Measurements from ENCODE around the gene SLC36A3. TPM values are rescaled to one million over a fixed set of nuclear protein-coding genes. Genes with fewer than 3 reads are reported as not detected.

The SLC36A3 gene
- total RNA-seq, 2 experiments from 2014 or later = not detected

GRCh38 chr5:151281001-151281639 lies 22.4 kb downstream of the SLC36A3 start:
- no peaks in the 10 kb centered on the region for H3K9me3 Mint-ChIP-seq (ENCODE audit: low read depth)
- ATAC-seq = no peak
- intact Hi-C loops (cut with DNase I, micrococcal nuclease) = loop anchor here in 1 of 2 experiments (5.0 kb wide), 1 partner anchor 36 kb away; no protein-coding TSS in a partner anchor
- peaks cover 2% of the 10 kb centered on the region for H3K27me3 Mint-ChIP-seq
- ChIA-PET CTCF (interaction anchor here (1.1 to 1.3 kb wide), 2 partner anchors 35 to 116 kb away, joined by 3 read pairs; no protein-coding TSS in a partner anchor), POLR2A (no interaction called here)
- no peaks in the 10 kb centered on the region for H3K4me1 Mint-ChIP-seq
- H3K4me3 Mint-ChIP-seq = no peak overlapping the region
- no peak for DNase-seq
- no peaks in the 10 kb centered on the region for H3K36me3 Mint-ChIP-seq (ENCODE audit: low read depth)
- no peak overlapping the region for H3K27ac Mint-ChIP-seq

GRCh38 chr5:151280443-151280842 lies 23.1 kb downstream of the SLC36A3 start:
- no peak overlapping the region for H3K27ac Mint-ChIP-seq
- CTCF ChIA-PET = interaction anchor here (1.1 to 1.3 kb wide), 2 partner anchors 36 to 115 kb away, joined by 3 read pairs; no protein-coding TSS in a partner anchor

GRCh38 chr5:151278845-151279244 lies 24.7 kb downstream of the SLC36A3 start:
- Mint-ChIP-seq H3K27me3 (peaks cover 2% of the 10 kb centered on the region), H3K4me1 (no peaks in the 10 kb centered on the region)
- CTCF ChIA-PET = no interaction called here

More at GRCh38 chr5:151280443-151280842, 23.1 kb downstream of the SLC36A3 start:
- no peak for DNase-seq
- Mint-ChIP-seq H3K27me3 (peaks cover 2% of the 10 kb centered on the region), H3K4me1 (no peaks in the 10 kb centered on the region), H3K4me3 (no peak overlapping the region), H3K36me3 (ENCODE audit: low read depth) (no peaks in the 10 kb centered on the region), H3K9me3 (ENCODE audit: low read depth) (no peaks in the 10 kb centered on the region)
- ATAC-seq = no peak
- intact Hi-C loops (cut with DNase I, micrococcal nuclease) = loop anchor here in 1 of 2 experiments (5.0 kb wide), 1 partner anchor 37 kb away; no protein-coding TSS in a partner anchor
- POLR2A ChIA-PET = no interaction called here

GRCh38 chr5:151275803-151276202 lies 27.8 kb downstream of the SLC36A3 start:
- H3K4me3 Mint-ChIP-seq = no peak overlapping the region

More at GRCh38 chr5:151278845-151279244, 24.7 kb downstream of the SLC36A3 start:
- DNase-seq (no peak), ATAC-seq (no peak)
- Mint-ChIP-seq H3K27ac (no peak overlapping the region), H3K36me3 (ENCODE audit: low read depth) (no peaks in the 10 kb centered on the region), H3K4me3 (no peak overlapping the region), H3K9me3 (ENCODE audit: low read depth) (no peaks in the 10 kb centered on the region)
- intact Hi-C loops (cut with DNase I, micrococcal nuclease) = no loop called here
- POLR2A ChIA-PET = no interaction called here

GRCh38 chr5:151274666-151275065 lies 28.9 kb downstream of the SLC36A3 start:
- H3K27me3 Mint-ChIP-seq = no peaks in the 10 kb centered on the region
- no peaks in the 10 kb centered on the region for H3K9me3 Mint-ChIP-seq (ENCODE audit: low read depth)
- no peak overlapping the region for H3K4me3 Mint-ChIP-seq
- no peak for DNase-seq
- intact Hi-C loops (cut with DNase I, micrococcal nuclease) = loop anchor here in 1 of 2 experiments (5.0 kb wide), 1 partner anchor 173 kb away; the partner anchor contains the start of gene SLC36A1
- ChIA-PET CTCF (interaction anchor here (0.6 to 1.3 kb wide), 3 partner anchors 22 to 198 kb away, joined by 3 to 7 read pairs (median 3); partner anchors contain the start of gene GM2A), POLR2A (no interaction called here)
- no peak overlapping the region for H3K27ac Mint-ChIP-seq
- no peaks in the 10 kb centered on the region for H3K36me3 Mint-ChIP-seq (ENCODE audit: low read depth)
- H3K4me1 Mint-ChIP-seq = no peaks in the 10 kb centered on the region
- no peak for ATAC-seq

More at GRCh38 chr5:151275803-151276202, 27.8 kb downstream of the SLC36A3 start:
- Mint-ChIP-seq H3K36me3 (ENCODE audit: low read depth) (no peaks in the 10 kb centered on the region), H3K27me3 (no peaks in the 10 kb centered on the region), H3K27ac (no peak overlapping the region), H3K9me3 (ENCODE audit: low read depth) (no peaks in the 10 kb centered on the region), H3K4me1 (no peaks in the 10 kb centered on the region)
- ATAC-seq (no peak), DNase-seq (no peak)
- ChIA-PET POLR2A (no interaction called here), CTCF (interaction anchor here (0.6 to 0.7 kb wide), 3 partner anchors 42 to 157 kb away, joined by 3 read pairs; partner anchors contain the start of gene CCDC69)
- intact Hi-C loops (cut with DNase I, micrococcal nuclease) = no loop called here

- H3K4me1 Mint-ChIP-seq = no peaks in the 10 kb centered on the region
- intact Hi-C loops (cut with DNase I, micrococcal nuclease) = loop anchor here in 1 of 2 experiments (5.0 kb wide), 1 partner anchor 176 kb away; the partner anchor contains the start of gene SLC36A1
- H3K4me3 Mint-ChIP-seq = no peak overlapping the region
- POLR2A ChIA-PET = interaction anchor here (0.6 kb wide), 1 partner anchor 19 kb away, joined by 4 read pairs; no protein-coding TSS in a partner anchor
- H3K27me3 Mint-ChIP-seq = no peaks in the 10 kb centered on the region
- no peak overlapping the region for H3K27ac Mint-ChIP-seq
- peaks cover 9% of the 10 kb centered on the region for H3K36me3 Mint-ChIP-seq (ENCODE audit: low read depth)
- DNase-seq (no peak), ATAC-seq (no peak)
- H3K9me3 Mint-ChIP-seq (ENCODE audit: low read depth) = no peaks in the 10 kb centered on the region
- CTCF ChIA-PET = interaction anchor here (1.1 kb wide), 1 partner anchor 45 kb away, joined by 5 read pairs; no protein-coding TSS in a partner anchor
These were observed 32.2 kb downstream of the SLC36A3 start for GRCh38 chr5:151271336-151271735.

GRCh38 chr5:151270599-151270998 lies 33.0 kb downstream of the SLC36A3 start:
- peak; percentile 16 for DNase-seq
- Mint-ChIP-seq H3K27me3 (no peaks in the 10 kb centered on the region), H3K4me1 (no peaks in the 10 kb centered on the region), H3K4me3 (no peak overlapping the region), H3K9me3 (ENCODE audit: low read depth) (no peaks in the 10 kb centered on the region), H3K27ac (no peak overlapping the region), H3K36me3 (ENCODE audit: low read depth) (peaks cover 9% of the 10 kb centered on the region)
- POLR2A ChIA-PET = interaction anchor here (0.6 kb wide), 1 partner anchor 18 kb away, joined by 4 read pairs; no protein-coding TSS in a partner anchor
- ATAC-seq = peak; percentile 97
- intact Hi-C loops (cut with DNase I, micrococcal nuclease) = loop anchor here (1.0 to 5.0 kb wide), 3 partner anchors 18 to 177 kb away; partner anchors contain the start of gene SLC36A1 (in 1 of the 2)
- CTCF ChIA-PET = interaction anchor here (1.1 kb wide), 1 partner anchor 46 kb away, joined by 5 read pairs; no protein-coding TSS in a partner anchor

- ChIA-PET CTCF (no interaction called here), POLR2A (no interaction called here)
- Mint-ChIP-seq H3K4me3 (no peak overlapping the region), H3K27me3 (no peaks in the 10 kb centered on the region), H3K9me3 (ENCODE audit: low read depth) (no peaks in the 10 kb centered on the region), H3K36me3 (ENCODE audit: low read depth) (peaks cover 9% of the 10 kb centered on the region), H3K27ac (no peak overlapping the region), H3K4me1 (peaks cover 13% of the 10 kb centered on the region)
- ATAC-seq (no peak), DNase-seq (no peak)
- intact Hi-C loops (cut with DNase I, micrococcal nuclease) = no loop called here
These were observed 35.9 kb downstream of the SLC36A3 start for GRCh38 chr5:151267491-151268260.

- POLR2A ChIA-PET = no interaction called here
- Mint-ChIP-seq H3K36me3 (ENCODE audit: low read depth) (peaks cover 11% of the 10 kb centered on the region), H3K27ac (peak overlapping the region; percentile 86), H3K9me3 (ENCODE audit: low read depth) (no peaks in the 10 kb centered on the region), H3K27me3 (no peaks in the 10 kb centered on the region), H3K4me1 (peaks cover 13% of the 10 kb centered on the region), H3K4me3 (no peak overlapping the region)
- DNase-seq (peak; percentile 61), ATAC-seq (peak; percentile 97)
- intact Hi-C loops (cut with DNase I, micrococcal nuclease) = loop anchor here in 1 of 2 experiments (1.0 kb wide), 1 partner anchor 11 kb away; the partner anchor contains the start of gene GM2A
- CTCF ChIA-PET = interaction anchor here (1.4 kb wide), 1 partner anchor 52 kb away, joined by 7 read pairs; no protein-coding TSS in a partner anchor
These were observed 39.5 kb downstream of the SLC36A3 start for GRCh38 chr5:151264113-151264512.

GRCh38 chr5:151262532-151262931 lies 41.0 kb downstream of the SLC36A3 start:
- no peaks in the 10 kb centered on the region for H3K27me3 Mint-ChIP-seq
- H3K36me3 Mint-ChIP-seq (ENCODE audit: low read depth) = peaks cover 8% of the 10 kb centered on the region
- ChIA-PET POLR2A (no interaction called here), CTCF (interaction anchor here (1.2 kb wide), 1 partner anchor 291 kb away, joined by 4 read pairs; no protein-coding TSS in a partner anchor)
- H3K4me3 Mint-ChIP-seq = no peak overlapping the region
- intact Hi-C loops (cut with DNase I, micrococcal nuclease) = no loop called here
- DNase-seq (no peak), ATAC-seq (no peak)
- H3K9me3 Mint-ChIP-seq (ENCODE audit: low read depth) = no peaks in the 10 kb centered on the region
- peaks cover 15% of the 10 kb centered on the region for H3K4me1 Mint-ChIP-seq
- H3K27ac Mint-ChIP-seq = no peak overlapping the region

GRCh38 chr5:151259931-151260330 lies 43.6 kb downstream of the SLC36A3 start:
- Mint-ChIP-seq H3K36me3 (ENCODE audit: low read depth) (peaks cover 2% of the 10 kb centered on the region), H3K4me3 (no peak overlapping the region), H3K4me1 (peaks cover 20% of the 10 kb centered on the region), H3K27ac (no peak overlapping the region), H3K9me3 (ENCODE audit: low read depth) (no peaks in the 10 kb centered on the region), H3K27me3 (no peaks in the 10 kb centered on the region)
- ATAC-seq = no peak
- intact Hi-C loops (cut with DNase I, micrococcal nuclease) = no loop called here
- POLR2A ChIA-PET = no interaction called here
- CTCF ChIA-PET = interaction anchor here (0.7 kb wide), 1 partner anchor 25 kb away, joined by 3 read pairs; no protein-coding TSS in a partner anchor
- no peak for DNase-seq

All from activated CD4-positive, alpha-beta T cell treated with anti-CD3 and anti-CD28 coated beads for 36 hours (primary cell).